Measurements from ENCODE around the gene TRIO.

The TRIO gene

GRCh38 chr5:14495301-14495700 lies 352.2 kb downstream of the TRIO start:
- peaks cover 42 to 96% of the 10 kb centered on the region in 2 donors for H3K36me3 ChIP-seq (replicated peaks in 1 of 2; ENCODE audit: control insufficient read depth in 2 of 2, insufficient read depth in 2 of 2, low read length in 2 of 2)

GRCh38 chr5:14497311-14497710 lies 354.2 kb downstream of the TRIO start:
- Histone ChIP-seq H3K4me3 (ENCODE audit: low read length in 2 of 2) (no peak overlapping the region), H2BK120ac (ENCODE audit: low read depth, low read length) (no peak overlapping the region), H3K27ac (replicated peaks; ENCODE audit: low read length) (no peak overlapping the region), H3K4ac (ENCODE audit: low read length) (no peak overlapping the region), H3K36me3 (replicated peaks in 1 of 2; ENCODE audit: control insufficient read depth in 2 of 2, insufficient read depth in 2 of 2, low read length in 2 of 2) (peaks cover 35 to 95% of the 10 kb centered on the region in 2 donors), H4K91ac (ENCODE audit: low read depth, low read length, poor library complexity) (no peak overlapping the region), H2BK12ac (ENCODE audit: low read length) (no peak overlapping the region), H3K79me1 (ENCODE audit: low read depth, low read length) (no peaks in the 10 kb centered on the region), H3K9me3 (replicated peaks in 1 of 2; ENCODE audit: control insufficient read depth in 2 of 2, insufficient read depth in 1 of 2, low read depth in 1 of 2, low read length in 2 of 2) (peaks cover 0 to 2% of the 10 kb centered on the region in 2 donors), H3K14ac (ENCODE audit: low read length) (no peak overlapping the region), H3K4me1 (ENCODE audit: control insufficient read depth in 2 of 2, insufficient read depth in 1 of 2, low read depth in 1 of 2, low read length in 2 of 2) (no peaks in the 10 kb centered on the region), H2AK5ac (ENCODE audit: low read depth, low read length) (no peak overlapping the region), H3K23ac (ENCODE audit: low read depth, low read length, poor library complexity) (no peak overlapping the region), H2BK5ac (ENCODE audit: low read length) (no peak overlapping the region), H4K8ac (ENCODE audit: low read depth, low read length) (no peak overlapping the region), H3K4me2 (ENCODE audit: insufficient read depth, low read length, poor library complexity, severe bottlenecking) (no peak overlapping the region), H3K18ac (ENCODE audit: low read length) (no peak overlapping the region), H3K27me3 (ENCODE audit: control insufficient read depth in 3 of 3, insufficient read depth in 3 of 3, low read depth in 1 of 3, low read length in 3 of 3) (no peaks in the 10 kb centered on the region), H2BK15ac (ENCODE audit: low read length) (no peak overlapping the region), H3K9ac (ENCODE audit: low read depth, low read length, poor library complexity) (no peak overlapping the region), H2AFZ (ENCODE audit: low read length) (no peak overlapping the region)
- no peak for DNase-seq (ENCODE audit: low spot score)
- no CpG with 5 or more reads among the region's 7 CpGs for WGBS, 2 donors (ENCODE audit: extremely low coverage in 2 of 2, insufficient read length in 2 of 2, insufficient replicate concordance in 1 of 2)

More at GRCh38 chr5:14495301-14495700, 352.2 kb downstream of the TRIO start:
- no CpG with 5 or more reads among the region's 5 CpGs for WGBS, 2 donors (ENCODE audit: extremely low coverage in 2 of 2, insufficient read length in 2 of 2, insufficient replicate concordance in 1 of 2)
- Histone ChIP-seq H4K91ac (ENCODE audit: low read depth, low read length, poor library complexity) (no peak overlapping the region), H3K14ac (ENCODE audit: low read length) (no peak overlapping the region), H3K27ac (replicated peaks; ENCODE audit: low read length) (no peak overlapping the region), H3K9me3 (replicated peaks in 1 of 2; ENCODE audit: control insufficient read depth in 2 of 2, insufficient read depth in 1 of 2, low read depth in 1 of 2, low read length in 2 of 2) (peaks cover 0 to 2% of the 10 kb centered on the region in 2 donors), H3K4me1 (ENCODE audit: control insufficient read depth in 2 of 2, insufficient read depth in 1 of 2, low read depth in 1 of 2, low read length in 2 of 2) (no peaks in the 10 kb centered on the region), H2BK12ac (ENCODE audit: low read length) (no peak overlapping the region), H3K23ac (ENCODE audit: low read depth, low read length, poor library complexity) (no peak overlapping the region), H2AK5ac (ENCODE audit: low read depth, low read length) (no peak overlapping the region), H3K4me2 (ENCODE audit: insufficient read depth, low read length, poor library complexity, severe bottlenecking) (no peak overlapping the region), H2BK15ac (ENCODE audit: low read length) (no peak overlapping the region), H2BK5ac (ENCODE audit: low read length) (no peak overlapping the region), H2AFZ (ENCODE audit: low read length) (no peak overlapping the region), H3K27me3 (ENCODE audit: control insufficient read depth in 3 of 3, insufficient read depth in 3 of 3, low read depth in 1 of 3, low read length in 3 of 3) (no peaks in the 10 kb centered on the region), H3K18ac (ENCODE audit: low read length) (no peak overlapping the region), H3K4ac (ENCODE audit: low read length) (no peak overlapping the region), H3K4me3 (ENCODE audit: low read length in 2 of 2) (no peak overlapping the region), H2BK120ac (ENCODE audit: low read depth, low read length) (no peak overlapping the region), H3K9ac (ENCODE audit: low read depth, low read length, poor library complexity) (no peak overlapping the region), H4K8ac (ENCODE audit: low read depth, low read length) (no peak overlapping the region), H3K79me1 (ENCODE audit: low read depth, low read length) (peaks cover 3% of the 10 kb centered on the region)
- no peak for DNase-seq (ENCODE audit: low spot score)

GRCh38 chr5:14501353-14502293 lies 358.5 kb downstream of the TRIO start:
- WGBS, 2 donors (ENCODE audit: extremely low coverage in 2 of 2, insufficient read length in 2 of 2, insufficient replicate concordance in 1 of 2), result no CpG with 5 or more reads among the region's 18 CpGs

GRCh38 chr5:14502294-14502690 lies 359.1 kb downstream of the TRIO start:
- Histone ChIP-seq H3K36me3 (replicated peaks in 1 of 2; ENCODE audit: control insufficient read depth in 2 of 2, insufficient read depth in 2 of 2, low read length in 2 of 2) (peaks cover 45 to 97% of the 10 kb centered on the region in 2 donors), H3K9me3 (replicated peaks in 1 of 2; ENCODE audit: control insufficient read depth in 2 of 2, insufficient read depth in 1 of 2, low read depth in 1 of 2, low read length in 2 of 2) (no peaks in the 10 kb centered on the region), H3K18ac (ENCODE audit: low read length) (no peak overlapping the region), H4K8ac (ENCODE audit: low read depth, low read length) (no peak overlapping the region), H2BK5ac (ENCODE audit: low read length) (no peak overlapping the region), H3K4me1 (ENCODE audit: control insufficient read depth in 2 of 2, insufficient read depth in 1 of 2, low read depth in 1 of 2, low read length in 2 of 2) (no peaks in the 10 kb centered on the region), H3K27me3 (ENCODE audit: control insufficient read depth in 3 of 3, insufficient read depth in 3 of 3, low read depth in 1 of 3, low read length in 3 of 3) (no peaks in the 10 kb centered on the region), H3K4me2 (ENCODE audit: insufficient read depth, low read length, poor library complexity, severe bottlenecking) (no peak overlapping the region), H3K14ac (ENCODE audit: low read length) (no peak overlapping the region), H2BK12ac (ENCODE audit: low read length) (no peak overlapping the region), H2AFZ (ENCODE audit: low read length) (no peak overlapping the region), H2BK120ac (ENCODE audit: low read depth, low read length) (no peak overlapping the region), H4K91ac (ENCODE audit: low read depth, low read length, poor library complexity) (no peak overlapping the region), H2BK15ac (ENCODE audit: low read length) (no peak overlapping the region), H3K4me3 (ENCODE audit: low read length in 2 of 2) (no peak overlapping the region), H2AK5ac (ENCODE audit: low read depth, low read length) (no peak overlapping the region), H3K4ac (ENCODE audit: low read length) (no peak overlapping the region), H3K27ac (replicated peaks; ENCODE audit: low read length) (no peak overlapping the region), H3K9ac (ENCODE audit: low read depth, low read length, poor library complexity) (no peak overlapping the region), H3K23ac (ENCODE audit: low read depth, low read length, poor library complexity) (no peak overlapping the region), H3K79me1 (ENCODE audit: low read depth, low read length) (no peaks in the 10 kb centered on the region)
- no CpG with 5 or more reads among the region's 10 CpGs for WGBS, 2 donors (ENCODE audit: extremely low coverage in 2 of 2, insufficient read length in 2 of 2, insufficient replicate concordance in 1 of 2)
- DNase-seq (ENCODE audit: low spot score), result no peak

More at GRCh38 chr5:14501353-14502293, 358.5 kb downstream of the TRIO start:
- H2BK5ac ChIP-seq (ENCODE audit: low read length), result no peak overlapping the region
- H2BK12ac ChIP-seq (ENCODE audit: low read length), result peak overlapping the region; percentile 91
- no peak overlapping the region for H3K27ac ChIP-seq (replicated peaks; ENCODE audit: low read length)
- H3K14ac ChIP-seq (ENCODE audit: low read length), result no peak overlapping the region
- H3K9ac ChIP-seq (ENCODE audit: low read depth, low read length, poor library complexity), result no peak overlapping the region
- H3K79me1 ChIP-seq (ENCODE audit: low read depth, low read length), result no peaks in the 10 kb centered on the region
- H2BK120ac ChIP-seq (ENCODE audit: low read depth, low read length), result no peak overlapping the region
- no peak overlapping the region for H3K4me2 ChIP-seq (ENCODE audit: insufficient read depth, low read length, poor library complexity, severe bottlenecking)
- peaks cover 45 to 97% of the 10 kb centered on the region in 2 donors for H3K36me3 ChIP-seq (replicated peaks in 1 of 2; ENCODE audit: control insufficient read depth in 2 of 2, insufficient read depth in 2 of 2, low read length in 2 of 2)
- no peaks in the 10 kb centered on the region for H3K4me1 ChIP-seq (ENCODE audit: control insufficient read depth in 2 of 2, insufficient read depth in 1 of 2, low read depth in 1 of 2, low read length in 2 of 2)
- peak overlapping the region; percentile 21 for H3K18ac ChIP-seq (ENCODE audit: low read length)
- no peak for DNase-seq (ENCODE audit: low spot score)
- H4K8ac ChIP-seq (ENCODE audit: low read depth, low read length), result no peak overlapping the region
- H3K9me3 ChIP-seq (replicated peaks in 1 of 2; ENCODE audit: control insufficient read depth in 2 of 2, insufficient read depth in 1 of 2, low read depth in 1 of 2, low read length in 2 of 2), result no peaks in the 10 kb centered on the region
- H2AFZ ChIP-seq (ENCODE audit: low read length), result no peak overlapping the region
- no peak overlapping the region for H2AK5ac ChIP-seq (ENCODE audit: low read depth, low read length)
- H2BK15ac ChIP-seq (ENCODE audit: low read length), result no peak overlapping the region
- H3K27me3 ChIP-seq (ENCODE audit: control insufficient read depth in 3 of 3, insufficient read depth in 3 of 3, low read depth in 1 of 3, low read length in 3 of 3), result no peaks in the 10 kb centered on the region
- no peak overlapping the region for H3K23ac ChIP-seq (ENCODE audit: low read depth, low read length, poor library complexity)
- H3K4me3 ChIP-seq (ENCODE audit: low read length in 2 of 2), result no peak overlapping the region
- H4K91ac ChIP-seq (ENCODE audit: low read depth, low read length, poor library complexity), result no peak overlapping the region
- no peak overlapping the region for H3K4ac ChIP-seq (ENCODE audit: low read length)

All from neuronal stem cell (in vitro differentiated cells).